Activated CD8-positive, alpha-beta memory T cell treated with anti-CD3 and anti-CD28 coated beads, Interleukin-2, amount 50 U/mL, for 1 hour (primary cell): ENCODE data around the gene CBX2.
"Not testable (repeated sequence)": the region's sequence is repeated elsewhere in the genome, so short reads cannot be mapped to it uniquely, and the experiment has no call there.

ENCODE experiments used
- DNase-seq: peaks from one replicate; pipeline ENCODE4 v3.0.0-alpha.2; 2020; ENCODE audit errors: extremely low read depth

Gene CBX2

DNA sequence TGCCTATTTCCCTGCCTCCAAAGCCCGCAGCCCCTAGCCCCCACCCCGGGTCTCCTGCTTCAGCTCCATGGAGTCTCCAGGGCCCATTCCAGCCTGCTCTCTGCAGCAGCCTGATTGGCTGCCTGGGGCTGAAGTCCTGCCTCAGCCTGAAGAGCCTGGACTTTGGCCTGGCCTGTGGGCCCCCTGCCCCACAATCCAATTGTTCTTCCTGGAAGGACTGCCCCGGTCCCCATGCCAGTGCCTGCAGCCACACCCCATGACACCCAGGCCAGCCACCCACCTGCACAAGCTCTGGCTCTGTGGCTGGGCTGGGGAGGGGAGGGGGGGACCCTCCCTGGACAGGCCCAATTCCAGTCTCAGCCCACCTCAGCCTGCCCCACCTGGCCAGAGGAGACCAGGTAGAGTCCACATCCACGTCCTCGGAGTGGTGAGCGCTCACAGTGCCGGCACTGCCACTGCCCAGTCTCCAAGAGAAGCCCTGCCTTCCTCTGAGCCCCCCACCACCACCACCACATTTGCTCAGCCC, 34.9 kb upstream of the CBX2 start:
- DNase-seq: no peak

DNA sequence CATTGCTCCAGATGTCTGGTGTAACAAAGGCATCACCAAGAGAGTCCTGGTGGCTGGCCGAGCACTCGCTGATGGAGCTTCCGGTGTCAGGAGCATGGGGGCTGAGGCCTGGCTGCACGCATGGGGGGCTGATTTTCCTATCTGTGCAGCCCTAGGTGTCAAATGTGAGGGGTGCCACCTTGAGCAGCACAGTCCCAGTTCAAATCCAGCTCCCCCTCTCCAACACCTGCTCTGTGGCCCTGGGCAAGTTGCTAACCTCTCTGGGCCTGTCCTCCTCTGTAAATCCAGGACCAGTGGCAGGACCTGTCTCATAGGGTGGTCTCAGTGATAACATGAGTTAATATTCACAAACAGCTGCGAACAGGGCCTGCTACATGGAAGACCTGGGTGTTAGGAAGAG, 34.3 kb upstream of the CBX2 start:
- no peak for DNase-seq

DNA sequence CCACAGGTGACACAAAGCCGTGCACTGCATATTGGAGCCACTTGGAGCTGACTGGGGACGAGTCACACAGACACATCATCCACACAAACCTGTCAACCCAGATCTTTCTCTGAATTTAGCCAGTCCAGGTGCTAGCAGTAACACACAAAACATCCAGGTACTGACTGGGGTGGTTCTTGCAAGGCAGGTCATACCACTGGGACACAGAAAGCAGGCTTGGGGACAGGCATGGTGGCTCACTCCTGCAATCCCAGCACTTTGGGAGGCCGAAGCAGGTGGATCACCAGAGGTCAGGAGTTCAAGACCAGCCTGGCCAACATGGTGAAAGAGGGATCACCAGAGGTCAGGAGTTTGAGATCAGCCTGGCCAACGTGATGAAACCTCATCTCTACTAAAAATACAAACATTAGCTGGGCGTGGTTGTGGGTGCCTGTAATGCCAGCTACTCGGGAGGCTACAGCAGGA, 32.3 kb upstream of the CBX2 start:
- DNase-seq: no peak

DNA sequence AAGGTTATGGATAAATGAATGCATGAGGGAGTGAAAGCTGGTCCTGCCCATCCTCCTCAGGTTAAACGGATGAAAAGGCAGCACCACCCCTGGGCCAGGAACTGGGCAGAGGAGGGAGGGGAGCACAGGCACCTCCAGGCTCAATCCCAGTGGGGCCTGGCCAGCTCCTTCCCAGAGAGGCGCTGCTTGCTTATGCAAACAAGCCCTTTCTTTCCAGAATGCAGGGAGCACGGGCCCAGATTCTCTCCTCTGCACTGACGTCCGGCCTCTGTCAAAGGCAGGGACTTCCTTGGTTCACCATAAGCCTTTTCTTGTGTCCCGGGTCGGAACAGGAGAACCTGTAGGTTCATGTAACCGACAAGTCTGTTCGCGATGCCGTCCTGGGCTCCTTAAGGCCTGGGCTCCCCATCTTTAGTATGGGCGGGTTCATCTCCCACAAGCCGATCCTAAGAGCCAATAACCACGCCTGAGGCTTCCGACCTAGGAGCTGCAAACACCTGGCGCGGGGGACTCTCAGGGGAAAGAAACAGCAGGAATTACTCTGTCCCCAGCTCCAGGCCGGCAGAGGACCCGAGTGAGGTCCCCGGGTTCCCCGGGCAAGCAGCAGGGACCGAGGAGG, 30.9 kb upstream of the CBX2 start:
- no peak for DNase-seq

DNA sequence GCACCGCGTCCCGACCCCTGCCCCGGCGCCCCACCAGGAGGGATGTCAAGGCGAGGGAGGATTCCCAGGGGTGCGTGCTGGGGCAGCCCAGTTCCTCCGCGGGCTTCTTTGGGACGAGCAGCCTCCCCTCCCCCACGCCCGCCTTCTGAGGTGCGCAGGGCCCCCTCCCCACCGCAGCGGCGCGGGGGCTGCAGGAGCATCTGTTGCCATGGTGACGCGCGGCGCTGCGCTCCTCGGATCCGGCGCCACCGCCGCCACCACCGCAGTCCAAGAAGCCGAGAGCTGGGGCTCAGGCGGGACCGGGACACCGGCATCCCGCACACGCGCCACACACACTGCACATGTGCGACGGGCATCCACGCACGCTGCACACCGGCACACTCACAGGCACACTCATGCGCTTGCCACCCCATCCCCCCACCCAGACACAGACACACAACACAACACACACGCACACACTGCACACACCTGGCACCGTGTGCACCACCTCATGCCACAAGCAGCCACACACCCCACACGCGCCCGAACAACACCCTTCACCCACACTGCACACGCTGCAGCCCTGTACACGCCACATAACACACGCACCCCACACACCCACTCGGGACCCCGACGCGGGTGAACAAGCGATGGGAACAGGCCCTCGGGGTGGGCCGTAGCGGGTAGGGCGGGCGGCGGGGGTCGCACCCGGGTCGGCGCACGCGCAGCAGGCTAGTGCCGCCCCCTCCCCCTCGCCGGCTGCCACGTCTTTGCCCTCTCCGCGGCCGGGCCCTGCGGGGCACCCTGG, 30.2 kb upstream of the CBX2 start:
- no peak for DNase-seq

DNA sequence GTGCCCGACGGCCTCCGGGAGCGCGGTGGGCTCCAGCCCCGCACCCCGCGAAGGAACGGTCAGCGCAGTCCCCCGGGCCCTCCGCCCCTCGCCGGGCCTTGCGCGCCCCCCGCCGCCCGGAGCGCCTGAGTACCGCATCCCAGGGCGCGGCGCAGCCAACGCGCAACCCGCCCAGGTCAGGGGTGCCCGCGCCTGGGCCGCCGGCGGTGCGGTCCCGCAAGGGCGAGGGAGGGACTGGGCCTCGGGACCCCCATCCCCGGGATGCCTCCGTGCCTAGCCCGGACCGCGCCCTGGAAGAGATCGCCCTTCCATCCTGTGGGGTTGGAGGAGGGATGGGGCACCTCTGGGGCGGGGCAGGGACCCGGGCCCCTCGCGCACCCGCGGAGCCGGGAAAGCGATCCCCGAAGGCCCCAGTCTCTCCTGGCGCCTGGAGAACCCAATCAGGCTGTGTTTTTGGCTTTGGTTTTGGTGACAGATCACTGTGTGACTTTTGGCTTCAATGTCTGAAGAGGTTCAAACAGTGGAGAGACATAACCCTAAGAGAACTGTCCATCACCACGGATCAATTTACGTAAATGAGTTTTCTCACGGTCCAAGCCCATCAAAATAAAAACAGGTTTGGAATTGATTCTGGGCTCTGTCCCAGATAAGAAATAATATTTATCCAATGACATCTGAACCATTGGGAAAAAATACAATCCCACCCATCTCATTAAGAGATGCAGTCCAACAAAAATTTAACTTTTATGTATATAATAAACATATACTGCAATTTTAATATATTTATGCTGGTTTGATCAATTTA, 29.5 kb upstream of the CBX2 start:
- no peak for DNase-seq

DNA sequence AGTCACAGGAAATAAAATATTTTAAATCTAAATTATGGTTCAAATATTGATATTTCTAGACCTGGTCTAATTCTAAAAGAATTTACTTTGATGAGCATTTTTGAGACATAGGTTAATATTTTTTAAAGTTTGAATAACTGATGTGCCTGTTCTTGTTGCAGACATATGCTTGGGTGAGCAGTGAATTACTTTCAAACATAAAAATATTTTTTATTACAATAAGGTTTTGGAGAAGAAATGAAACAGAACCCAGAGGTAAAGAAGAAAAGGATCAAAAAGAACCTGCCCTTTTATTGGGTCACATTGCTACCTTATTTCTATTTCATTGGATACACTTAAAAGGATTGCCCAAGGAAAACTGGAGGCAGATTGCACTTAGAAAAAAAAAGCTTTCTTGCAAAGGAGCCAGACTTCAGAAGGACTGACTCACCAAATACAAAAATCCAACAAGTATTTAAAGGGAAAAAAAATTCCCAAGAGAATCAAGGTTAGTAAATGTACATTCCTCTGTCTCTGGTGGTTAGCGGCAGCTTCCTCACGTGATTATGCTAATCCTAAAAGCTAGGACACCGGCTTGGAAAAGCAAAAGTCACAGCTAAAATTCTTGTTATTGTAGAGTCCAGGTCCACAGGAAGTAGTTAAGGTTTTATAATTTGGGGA, 28.7 kb upstream of the CBX2 start:
- no peak for DNase-seq

DNA sequence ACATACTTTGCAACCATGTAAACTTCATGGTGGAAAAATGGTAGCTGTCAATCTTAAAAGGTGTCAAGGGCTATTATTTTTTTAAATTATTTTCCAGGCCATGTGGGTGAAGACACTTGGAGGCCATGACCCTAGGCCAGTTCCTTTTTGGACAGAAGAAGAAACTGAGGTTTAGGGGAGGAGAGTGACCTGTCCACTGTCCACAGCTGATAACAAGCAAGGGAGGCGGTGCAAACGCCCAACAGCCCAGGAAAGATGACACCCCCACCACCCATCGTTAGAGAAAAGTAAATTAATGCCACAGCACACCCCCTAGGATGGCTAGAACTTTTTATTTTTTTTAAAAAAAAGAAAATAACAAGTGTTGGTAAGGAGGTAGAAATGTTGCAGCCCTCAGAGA, 28.0 kb upstream of the CBX2 start:
- no peak for DNase-seq

DNA sequence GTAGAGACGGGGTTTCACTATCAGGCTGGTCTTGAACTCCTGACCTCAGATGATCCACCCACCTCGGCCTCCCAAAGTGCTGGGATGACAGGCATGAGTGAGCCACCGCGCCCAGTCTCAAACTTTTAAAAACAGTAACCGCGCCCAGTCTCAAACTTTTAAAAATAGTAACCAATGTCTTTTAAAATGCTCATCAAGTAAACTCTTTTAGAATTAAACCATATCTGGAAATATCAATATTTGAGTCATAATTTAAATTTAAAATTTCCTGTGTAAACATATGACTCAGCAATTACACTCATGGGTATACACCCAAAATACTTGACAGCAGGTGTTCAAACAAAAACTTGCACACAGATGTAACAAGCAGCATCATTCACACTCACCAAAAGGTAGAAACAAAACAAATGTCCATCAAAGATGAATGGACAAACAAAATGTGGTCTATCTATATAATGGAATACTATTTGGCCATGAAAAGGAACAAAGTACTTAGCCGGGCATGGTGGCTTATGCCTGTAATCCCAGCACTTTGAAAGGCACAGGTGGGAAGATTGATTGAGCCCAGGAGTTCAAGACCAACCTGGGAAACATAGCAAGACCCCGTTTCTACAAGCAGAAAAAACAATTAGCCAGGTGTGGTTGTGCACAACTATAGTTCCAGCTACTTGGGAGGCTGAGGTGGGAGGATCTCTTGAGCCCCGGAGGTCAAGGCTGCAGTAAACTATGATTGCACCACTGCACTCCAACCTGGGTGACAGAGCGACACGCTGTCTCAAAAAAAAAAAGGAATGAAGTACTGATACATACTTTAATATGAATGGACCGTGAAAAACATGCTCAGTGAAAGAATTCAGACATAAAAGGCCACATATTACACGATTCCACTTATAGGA, 27.1 kb upstream of the CBX2 start:
- DNase-seq: no peak

DNA sequence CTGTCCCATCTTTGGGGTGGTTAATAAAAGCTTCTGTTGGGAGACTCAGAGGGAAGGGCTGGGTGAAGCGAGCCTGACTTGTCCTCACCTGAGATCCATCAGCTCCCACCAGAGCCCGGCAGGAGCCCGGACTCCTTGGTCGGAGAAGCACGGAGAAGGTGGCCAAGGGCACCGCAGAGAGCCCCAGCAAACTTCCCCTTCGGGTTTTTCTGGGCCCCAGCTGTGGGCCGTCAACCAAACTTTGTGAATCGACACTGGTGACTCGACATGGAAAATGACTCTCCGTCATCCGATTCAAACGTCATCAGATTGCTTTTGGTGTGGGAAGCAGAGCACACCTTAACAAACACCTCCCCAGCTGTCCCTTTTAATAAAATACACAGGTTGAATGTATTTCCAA, 25.8 kb upstream of the CBX2 start:
- DNase-seq: no peak

DNA sequence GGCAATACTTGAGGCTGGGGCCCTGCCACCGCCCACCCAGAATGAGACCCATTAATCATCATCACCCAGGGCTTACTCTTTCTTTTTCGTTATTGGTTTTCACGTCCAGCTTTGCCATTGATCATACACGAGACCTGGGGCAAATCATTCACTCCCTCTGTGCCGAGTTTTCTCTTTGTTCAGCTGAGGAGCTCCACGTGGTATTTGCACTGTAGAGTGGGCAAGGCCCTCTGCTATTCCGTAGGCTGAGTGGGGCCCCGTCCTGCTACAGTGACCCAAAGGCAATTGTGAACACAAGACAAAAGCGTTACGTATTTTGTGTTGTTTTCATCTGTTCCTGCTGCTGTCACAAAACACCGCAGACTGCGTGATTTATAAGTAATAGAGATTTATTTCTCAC, 23.6 kb upstream of the CBX2 start:
- no peak for DNase-seq

DNA sequence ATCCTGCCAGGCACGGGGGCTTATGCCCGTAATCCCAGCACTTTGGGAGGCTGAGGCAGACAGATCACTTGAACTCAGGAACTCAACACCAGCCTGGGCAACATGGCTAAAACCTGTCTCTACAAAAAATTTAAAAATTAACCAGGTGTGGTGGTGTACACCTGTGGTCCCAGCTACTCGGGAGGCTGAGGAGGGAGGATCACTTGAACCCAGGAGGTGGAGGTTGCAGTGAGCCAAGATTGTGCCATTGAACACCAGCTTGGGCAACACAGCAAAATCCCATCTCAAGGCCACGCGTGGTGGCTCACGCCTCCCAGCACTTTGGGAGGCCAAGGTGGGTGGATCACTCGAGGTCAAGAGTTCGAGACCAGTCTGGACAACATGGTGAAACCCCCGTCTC, 23.0 kb upstream of the CBX2 start:
- DNase-seq: not testable (repeated sequence)

DNA sequence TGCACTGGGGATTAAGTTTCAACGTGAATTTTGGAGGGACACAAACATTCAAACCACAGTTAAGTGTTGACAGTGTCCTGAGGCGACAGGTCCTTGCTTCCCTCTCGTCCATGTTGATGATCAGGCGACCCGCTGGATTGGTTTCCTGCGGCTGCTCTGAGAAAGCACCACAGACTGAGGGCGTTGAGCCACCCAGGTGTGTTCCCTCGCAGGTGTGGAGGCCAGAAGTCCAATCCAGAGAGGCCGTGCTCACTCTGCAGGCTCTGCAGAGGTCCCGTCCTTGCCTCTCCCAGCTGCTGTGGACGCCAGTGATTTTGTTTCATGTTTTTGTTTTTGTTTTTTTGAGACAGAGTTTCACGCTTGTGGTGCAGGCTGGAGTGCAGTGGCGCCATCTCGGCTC, 22.4 kb upstream of the CBX2 start:
- no peak for DNase-seq

DNA sequence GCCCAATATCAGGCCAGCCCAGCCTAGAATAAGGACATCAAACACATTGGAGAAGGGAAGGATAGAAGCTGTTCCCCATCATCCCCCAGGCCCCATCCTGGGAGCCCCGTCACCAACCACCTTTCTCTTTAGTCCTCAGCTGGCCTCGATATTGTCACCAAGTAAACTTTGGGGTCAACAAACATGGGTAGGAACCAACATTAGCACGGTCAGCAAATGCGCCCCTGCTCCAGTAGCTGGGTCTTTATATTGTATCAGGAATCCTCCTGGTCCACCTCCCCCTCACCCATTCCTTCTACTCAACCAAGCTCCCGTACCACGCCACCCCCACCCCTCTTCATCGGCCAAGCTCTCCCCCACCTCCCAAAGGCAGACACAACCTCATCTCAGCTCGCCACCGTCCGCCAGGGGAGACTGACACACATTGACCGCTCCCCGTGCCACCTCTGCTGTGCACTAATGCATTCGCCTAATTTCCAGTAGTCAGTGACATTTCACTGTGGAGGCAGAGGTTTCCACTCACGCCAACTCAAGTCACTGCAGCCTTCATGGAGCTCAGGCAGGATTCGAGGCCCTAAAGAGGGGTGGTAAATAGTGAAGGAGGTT, 20.7 kb upstream of the CBX2 start:
- no peak for DNase-seq

DNA sequence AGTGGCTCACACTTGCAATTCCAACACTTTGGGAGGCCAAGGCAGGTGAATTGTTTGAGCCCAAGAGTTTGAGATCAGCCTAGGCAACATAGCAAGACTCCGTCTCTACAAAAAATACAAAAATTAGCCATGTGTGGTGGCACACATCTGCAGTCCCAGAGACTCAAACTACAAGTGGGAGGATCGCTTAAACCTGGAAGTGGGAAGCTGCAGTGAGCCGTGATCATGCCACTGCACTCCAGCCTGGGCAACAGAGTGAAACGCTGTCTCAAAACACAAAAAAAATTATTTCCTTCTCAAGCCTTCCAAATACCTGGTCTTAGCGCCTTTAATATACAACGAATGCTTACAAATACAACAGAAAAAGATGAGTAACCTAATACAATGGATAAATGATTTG, 19.7 kb upstream of the CBX2 start:
- no peak for DNase-seq

DNA sequence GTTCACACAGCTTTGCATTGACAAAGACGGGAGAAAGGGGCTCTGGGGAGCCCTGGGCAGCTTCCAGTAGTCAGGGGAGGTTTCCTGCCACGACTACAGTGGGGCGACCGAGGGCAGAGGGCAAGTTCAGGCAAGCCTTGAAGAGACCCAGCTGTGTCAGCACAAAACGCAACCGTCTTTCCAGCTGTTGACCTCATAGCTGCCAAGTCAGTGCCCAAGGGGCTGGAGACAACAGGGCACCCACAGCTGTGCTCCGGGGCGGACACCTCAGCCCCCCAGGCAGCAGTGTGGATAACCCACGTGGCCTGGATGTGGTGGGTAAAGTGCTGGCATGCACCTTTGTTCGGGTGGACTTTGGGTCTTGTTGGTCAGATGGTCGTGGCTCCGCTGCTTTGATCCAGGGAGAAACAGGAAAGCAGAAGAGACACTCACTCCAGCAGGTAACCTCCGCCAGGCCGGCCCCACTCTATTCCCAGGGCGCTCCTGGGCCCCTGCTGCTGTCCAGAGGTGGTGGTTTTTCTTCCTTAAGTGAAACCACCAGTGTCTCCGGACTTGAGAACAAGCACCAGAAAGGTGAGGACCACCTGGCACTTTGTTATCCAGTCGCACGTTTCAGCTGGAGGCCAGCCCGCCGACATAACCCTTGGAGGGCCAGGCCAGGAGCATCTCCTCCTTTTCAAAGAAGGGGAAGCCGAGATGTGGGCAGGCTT, 17.6 kb upstream of the CBX2 start:
- no peak for DNase-seq

DNA sequence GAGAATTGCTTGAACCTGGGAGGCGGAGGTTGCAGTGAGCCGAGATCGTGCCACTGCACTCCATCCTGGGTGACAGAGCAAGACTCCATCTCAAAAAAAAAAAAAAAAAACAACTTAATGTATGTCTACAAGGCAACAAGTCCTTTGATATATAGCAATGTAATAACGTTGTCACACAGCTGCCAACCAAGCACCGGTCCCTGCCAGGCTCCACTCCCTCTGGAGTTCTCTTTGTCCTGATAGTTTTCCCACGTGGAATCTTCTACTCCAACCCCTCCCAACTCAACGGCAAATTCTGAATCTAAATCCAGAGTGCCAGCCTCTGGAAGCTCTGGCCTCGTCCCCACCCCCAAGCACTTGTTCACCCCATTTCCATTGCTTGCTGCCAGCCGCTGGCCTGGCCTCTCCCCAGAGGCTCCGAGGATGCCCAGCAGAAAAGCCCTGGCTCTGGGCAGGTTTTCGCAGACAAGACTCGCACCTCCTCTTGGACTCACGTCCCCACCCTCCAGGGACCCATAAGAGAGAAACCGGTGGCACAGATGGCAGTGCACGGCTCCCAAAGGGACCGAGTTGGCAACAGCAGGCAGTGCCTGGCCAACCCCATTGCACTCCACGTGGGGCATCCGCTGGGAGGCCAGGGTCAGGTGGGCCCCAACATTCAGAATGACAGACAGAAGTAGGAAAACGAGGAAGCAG, 15.9 kb upstream of the CBX2 start:
- DNase-seq: no peak

DNA sequence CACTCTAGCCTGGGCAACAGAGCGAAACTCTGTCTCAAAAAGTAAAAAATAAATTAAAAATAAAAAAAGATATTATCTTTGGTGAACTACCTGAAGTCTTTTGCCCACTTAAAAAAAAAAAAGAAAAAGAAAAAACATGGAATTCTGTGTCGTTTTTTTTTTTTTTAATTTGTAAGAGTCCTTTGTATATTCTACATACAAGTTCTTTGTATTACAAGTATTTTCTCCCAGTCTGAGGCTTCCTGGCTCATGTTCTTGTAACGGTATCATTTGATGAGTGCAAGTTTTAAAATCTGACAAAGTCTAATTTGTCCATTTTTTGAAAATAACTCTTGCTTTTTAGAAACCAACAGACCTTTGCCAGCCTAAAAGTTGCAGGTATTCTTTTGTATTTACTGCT, 12.2 kb upstream of the CBX2 start:
- no peak for DNase-seq
